Pons (tissue), 1 donor: Measurements from ENCODE around the gene IL10RA.

Source experiments
- DNase-seq: peaks from one replicate; pipeline ENCODE4 v3.0.0-alpha.2; 2016; ENCODE audit warnings: low spot score

IL10RA gene

DNA sequence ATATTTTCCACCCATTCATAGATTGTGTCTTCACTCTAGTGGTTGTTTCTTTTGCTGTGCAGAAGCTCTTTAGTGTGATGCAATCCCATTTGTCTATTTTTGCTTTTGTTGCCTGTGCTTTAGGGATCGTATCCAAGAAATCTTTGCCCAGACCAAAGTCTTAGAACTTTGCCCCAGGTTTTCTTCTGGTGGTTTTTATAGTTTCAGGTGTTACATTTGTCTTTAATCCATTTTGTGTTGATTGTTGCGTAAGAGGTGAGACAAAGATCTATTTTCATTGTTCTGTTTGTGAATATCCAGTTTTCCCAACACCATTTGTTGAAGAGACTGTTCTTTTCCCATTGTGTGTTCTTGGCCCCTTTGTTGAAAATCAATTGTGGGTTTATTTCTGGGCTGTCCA is 6.4 kb downstream of the IL10RA start:
- DNase-seq, result no peak

DNA sequence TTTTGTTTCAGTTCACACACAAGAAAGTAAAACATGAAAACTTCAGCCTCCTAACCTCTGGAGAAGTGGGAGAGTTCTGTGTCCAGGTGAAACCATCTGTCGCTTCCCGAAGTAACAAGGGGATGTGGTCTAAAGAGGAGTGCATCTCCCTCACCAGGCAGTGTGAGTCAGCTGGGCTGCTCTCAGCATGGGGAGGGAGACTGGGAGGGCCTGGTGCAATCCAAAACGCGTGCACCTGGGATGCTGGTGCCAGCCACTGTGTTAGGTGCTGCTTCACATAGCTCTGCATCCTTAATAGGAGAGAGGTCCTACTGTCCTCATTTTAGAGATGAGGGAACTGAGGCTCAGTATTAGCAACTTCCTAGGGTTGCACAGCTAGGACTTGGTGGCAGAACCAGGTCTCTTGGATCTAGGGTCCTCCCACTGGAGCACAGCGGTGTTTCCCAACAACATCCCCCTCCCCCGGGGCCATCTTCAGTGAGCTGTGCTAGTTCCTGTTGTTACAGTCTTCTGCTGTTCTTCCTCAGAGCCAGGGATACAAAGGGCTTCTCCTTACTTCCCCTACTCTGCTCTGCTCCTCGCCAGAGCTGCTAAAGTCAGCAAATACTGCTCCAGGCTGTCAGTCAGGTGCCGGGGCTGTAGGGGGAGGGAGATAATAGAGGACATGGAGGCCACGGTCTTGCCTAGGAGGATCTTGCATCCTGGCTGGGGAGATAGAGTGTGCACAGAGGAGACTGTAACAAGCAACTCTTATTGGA is 8.0 kb downstream of the IL10RA start:
- DNase-seq, result peak; percentile 65

DNA sequence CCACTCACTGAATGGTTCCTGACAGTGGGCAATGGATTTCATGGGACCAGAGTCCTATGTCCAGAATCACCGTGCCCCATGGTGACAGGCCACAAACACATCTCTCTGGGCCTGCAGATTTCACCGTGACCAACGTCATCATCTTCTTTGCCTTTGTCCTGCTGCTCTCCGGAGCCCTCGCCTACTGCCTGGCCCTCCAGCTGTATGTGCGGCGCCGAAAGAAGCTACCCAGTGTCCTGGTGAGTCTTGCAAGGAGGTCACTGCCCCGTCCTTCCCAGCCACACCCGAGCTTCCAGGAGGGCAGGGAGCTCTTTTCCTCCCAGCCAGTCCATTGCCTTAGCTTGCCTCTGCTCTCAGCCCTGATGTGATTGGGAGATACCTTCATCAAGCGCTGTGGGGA is 9.3 kb downstream of the IL10RA start:
- no peak for DNase-seq

DNA sequence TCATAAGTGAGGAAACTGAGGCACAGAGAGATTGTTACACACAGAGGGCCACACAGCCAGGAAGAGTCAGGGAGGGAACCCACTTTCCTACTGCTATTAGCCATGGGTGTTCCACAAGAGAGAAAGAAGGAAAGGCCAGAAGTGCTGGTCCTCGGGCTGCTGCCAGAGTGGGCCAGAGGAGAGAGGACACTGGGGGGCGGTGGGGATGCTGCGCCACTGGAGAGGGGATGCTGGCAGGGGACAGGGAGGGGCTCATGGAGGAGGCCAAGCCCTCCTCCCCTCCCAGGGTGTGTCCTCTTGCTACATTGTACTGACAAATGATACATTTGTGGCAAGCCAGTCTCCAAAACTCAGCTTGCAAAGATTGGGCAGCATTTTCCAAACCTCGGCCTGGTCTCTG is 9.9 kb downstream of the IL10RA start:
- no peak for DNase-seq

DNA sequence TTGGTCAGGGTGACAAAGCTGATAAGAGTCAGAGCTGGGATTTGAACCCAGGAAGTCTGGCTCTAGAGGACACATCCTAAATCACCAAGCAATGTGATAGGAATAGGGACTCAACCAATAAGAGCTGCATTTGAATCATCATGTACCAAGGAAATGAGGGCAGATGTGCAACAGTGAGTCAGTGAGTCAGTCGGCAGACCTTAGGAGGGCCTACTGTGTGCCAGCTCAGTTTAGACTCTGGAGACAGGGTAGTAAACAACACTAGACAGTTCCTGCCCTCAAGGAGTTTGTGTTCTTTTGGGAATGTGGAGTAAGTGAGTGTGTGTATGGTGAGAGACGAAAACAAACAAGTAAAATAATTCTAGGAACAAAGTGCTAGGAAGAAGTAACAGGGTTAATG is 11.2 kb downstream of the IL10RA start:
- no peak for DNase-seq

DNA sequence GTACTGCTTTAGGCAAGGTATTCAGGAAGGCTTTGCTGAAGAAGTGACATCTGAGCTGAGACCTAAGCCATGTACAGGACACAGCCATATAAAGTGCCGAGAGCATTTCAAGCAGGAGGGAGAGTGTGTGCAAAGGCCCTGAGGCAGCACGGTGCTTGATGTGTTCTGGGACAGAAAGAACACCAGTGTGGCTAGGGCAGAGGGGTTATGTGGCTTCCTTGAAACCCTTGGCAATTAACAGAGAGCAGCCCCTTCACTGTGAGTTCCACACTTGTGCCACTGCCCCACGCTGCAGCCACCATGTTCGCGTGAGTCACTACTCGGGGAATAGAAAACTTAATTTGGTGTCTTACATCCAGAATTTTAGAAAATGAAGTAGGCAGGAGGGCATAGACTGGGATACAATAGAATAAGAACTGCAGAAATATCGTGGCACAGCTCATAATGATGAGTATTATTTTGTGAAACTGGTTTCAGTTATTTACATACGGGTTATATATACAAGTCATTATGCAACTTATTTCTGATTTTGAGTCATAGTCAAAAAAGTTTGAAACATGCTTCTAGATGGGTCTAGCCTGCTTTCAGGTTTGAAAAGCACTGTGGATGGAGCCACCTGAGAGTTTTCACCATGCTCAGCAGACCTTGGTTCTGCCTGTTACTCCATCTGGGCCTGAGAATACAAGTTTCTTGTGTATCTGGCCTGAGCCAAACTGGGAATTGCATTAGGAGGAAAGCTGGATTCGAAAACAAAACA is 11.8 kb downstream of the IL10RA start:
- no peak for DNase-seq

DNA sequence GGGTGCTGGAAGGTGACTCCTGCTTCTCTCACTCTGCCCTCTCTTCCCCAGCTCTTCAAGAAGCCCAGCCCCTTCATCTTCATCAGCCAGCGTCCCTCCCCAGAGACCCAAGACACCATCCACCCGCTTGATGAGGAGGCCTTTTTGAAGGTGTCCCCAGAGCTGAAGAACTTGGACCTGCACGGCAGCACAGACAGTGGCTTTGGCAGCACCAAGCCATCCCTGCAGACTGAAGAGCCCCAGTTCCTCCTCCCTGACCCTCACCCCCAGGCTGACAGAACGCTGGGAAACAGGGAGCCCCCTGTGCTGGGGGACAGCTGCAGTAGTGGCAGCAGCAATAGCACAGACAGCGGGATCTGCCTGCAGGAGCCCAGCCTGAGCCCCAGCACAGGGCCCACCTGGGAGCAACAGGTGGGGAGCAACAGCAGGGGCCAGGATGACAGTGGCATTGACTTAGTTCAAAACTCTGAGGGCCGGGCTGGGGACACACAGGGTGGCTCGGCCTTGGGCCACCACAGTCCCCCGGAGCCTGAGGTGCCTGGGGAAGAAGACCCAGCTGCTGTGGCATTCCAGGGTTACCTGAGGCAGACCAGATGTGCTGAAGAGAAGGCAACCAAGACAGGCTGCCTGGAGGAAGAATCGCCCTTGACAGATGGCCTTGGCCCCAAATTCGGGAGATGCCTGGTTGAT is 12.6 kb downstream of the IL10RA start:
- no peak for DNase-seq

DNA sequence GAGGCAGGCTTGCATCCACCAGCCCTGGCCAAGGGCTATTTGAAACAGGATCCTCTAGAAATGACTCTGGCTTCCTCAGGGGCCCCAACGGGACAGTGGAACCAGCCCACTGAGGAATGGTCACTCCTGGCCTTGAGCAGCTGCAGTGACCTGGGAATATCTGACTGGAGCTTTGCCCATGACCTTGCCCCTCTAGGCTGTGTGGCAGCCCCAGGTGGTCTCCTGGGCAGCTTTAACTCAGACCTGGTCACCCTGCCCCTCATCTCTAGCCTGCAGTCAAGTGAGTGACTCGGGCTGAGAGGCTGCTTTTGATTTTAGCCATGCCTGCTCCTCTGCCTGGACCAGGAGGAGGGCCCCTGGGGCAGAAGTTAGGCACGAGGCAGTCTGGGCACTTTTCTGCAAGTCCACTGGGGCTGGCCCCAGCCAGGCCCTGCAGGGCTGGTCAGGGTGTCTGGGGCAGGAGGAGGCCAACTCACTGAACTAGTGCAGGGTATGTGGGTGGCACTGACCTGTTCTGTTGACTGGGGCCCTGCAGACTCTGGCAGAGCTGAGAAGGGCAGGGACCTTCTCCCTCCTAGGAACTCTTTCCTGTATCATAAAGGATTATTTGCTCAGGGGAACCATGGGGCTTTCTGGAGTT is 13.3 kb downstream of the IL10RA start:
- DNase-seq, result no peak

DNA sequence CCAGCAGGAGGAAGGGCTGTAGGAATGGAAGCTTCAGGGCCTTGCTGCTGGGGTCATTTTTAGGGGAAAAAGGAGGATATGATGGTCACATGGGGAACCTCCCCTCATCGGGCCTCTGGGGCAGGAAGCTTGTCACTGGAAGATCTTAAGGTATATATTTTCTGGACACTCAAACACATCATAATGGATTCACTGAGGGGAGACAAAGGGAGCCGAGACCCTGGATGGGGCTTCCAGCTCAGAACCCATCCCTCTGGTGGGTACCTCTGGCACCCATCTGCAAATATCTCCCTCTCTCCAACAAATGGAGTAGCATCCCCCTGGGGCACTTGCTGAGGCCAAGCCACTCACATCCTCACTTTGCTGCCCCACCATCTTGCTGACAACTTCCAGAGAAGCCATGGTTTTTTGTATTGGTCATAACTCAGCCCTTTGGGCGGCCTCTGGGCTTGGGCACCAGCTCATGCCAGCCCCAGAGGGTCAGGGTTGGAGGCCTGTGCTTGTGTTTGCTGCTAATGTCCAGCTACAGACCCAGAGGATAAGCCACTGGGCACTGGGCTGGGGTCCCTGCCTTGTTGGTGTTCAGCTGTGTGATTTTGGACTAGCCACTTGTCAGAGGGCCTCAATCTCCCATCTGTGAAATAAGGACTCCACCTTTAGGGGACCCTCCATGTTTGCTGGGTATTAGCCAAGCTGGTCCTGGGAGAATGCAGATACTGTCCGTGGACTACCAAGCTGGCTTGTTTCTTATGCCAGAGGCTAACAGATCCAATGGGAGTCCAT is 14.1 kb downstream of the IL10RA start:
- DNase-seq, result no peak

DNA sequence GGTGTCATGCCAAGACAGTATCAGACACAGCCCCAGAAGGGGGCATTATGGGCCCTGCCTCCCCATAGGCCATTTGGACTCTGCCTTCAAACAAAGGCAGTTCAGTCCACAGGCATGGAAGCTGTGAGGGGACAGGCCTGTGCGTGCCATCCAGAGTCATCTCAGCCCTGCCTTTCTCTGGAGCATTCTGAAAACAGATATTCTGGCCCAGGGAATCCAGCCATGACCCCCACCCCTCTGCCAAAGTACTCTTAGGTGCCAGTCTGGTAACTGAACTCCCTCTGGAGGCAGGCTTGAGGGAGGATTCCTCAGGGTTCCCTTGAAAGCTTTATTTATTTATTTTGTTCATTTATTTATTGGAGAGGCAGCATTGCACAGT is 14.6 kb downstream of the IL10RA start:
- DNase-seq, result no peak

DNA sequence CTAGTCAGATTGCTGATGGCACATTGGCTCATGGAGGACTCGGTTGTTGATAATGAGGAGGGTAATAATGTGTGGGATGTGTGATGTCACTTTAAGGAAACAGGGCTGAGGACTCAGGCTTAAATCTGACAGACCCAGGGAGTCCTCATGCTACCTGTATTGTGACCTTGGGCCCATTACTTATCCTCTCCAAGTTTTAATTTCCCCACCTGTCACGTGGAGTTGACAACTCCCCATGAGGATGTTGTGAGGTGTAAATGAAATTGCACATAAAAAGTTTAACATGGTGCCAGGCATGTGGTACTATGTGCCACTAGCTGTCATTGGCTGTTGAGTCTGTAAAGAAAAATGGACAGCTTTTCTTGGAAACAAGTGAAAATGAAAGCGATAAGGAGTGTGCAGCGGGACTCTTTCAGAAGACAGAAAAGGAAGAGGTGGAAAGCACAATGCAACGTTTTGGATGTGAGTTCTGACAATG is 15.3 kb downstream of the IL10RA start:
- no peak for DNase-seq

DNA sequence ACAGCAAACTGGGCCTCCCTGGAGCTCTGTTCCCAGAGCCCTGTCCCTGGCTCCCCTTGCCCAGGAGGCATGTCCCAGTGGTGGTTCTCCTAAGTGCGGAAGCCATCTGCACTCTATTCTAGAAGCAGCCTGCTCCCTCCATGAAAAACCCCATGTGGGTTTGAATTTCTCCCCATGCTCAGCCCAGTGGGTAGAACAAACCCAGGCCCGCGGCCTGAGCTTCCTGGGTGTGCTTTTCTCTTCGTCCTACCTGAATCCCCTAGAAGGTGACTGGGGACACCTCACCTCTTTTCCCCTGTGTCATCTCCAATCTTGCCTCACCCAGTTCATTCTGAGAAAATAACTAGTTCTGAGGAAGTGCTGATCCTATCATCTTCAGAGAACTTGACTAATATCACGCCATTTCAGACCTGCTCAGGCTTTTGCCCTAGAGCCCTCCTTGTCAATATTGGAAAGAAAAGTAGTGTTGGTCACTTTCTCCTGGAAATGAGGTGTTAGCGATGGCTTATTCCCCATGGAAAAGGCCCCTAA is 15.9 kb downstream of the IL10RA start:
- DNase-seq, result no peak

DNA sequence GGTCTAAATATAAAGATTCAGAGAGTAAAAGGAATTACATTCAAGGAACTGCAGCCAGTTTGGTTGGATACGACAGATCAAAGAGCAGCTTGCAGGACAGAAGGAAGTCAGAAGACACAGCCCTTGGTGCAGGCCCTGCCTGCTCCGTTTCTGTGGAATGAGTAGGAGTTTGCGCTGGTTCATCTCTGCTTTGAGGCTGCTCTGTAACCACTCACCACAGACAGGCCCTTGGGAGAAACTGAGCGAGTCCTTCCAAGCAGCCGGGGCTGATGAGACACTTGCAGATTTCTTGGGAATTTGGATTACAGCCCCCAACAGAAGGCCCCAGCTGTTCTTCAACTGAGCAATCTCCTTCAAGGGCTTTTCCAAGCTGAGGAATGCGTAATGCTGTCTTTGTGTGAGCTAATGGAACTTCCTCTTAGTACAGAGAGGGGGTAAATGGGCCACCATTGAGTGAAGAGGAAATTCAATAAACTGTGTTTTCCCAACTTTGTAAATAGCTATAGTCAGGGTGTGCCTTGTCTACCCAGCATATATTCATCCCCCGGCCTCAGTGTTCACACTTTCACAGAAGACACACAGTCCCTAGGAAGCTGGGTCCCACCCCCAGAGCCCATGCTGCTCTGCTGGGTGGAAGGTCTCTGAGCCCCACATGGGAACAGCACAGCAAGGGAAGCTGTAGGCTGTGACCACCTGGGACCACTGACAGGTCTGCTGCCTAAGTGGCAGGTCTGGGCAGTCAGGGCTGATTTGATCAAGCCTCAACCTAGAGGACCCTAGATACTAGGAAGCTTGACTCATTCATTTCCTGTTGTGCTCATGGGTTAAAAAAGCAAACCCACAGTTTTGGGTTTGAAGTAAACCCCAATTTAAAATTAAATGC is 16.6 kb downstream of the IL10RA start:
- DNase-seq, result no peak

DNA sequence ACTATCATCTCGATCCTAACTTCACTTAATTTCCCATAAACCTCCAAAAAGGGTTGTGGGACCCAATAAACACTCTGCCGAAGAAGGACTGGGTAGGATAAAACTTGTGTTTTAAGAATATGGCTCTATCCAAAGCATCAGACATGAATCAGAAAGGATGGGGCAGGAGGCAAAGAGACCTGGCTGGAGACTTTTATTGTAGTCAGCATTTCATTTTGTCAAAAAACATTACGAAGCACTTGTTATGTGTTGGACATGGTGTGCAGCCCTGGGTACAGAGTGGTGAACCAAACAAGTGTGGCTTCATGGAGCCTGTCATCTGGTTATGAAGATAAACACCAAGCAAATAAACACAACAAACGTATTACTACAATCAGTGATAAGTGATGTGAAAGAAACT is 17.3 kb downstream of the IL10RA start:
- DNase-seq, result no peak

DNA sequence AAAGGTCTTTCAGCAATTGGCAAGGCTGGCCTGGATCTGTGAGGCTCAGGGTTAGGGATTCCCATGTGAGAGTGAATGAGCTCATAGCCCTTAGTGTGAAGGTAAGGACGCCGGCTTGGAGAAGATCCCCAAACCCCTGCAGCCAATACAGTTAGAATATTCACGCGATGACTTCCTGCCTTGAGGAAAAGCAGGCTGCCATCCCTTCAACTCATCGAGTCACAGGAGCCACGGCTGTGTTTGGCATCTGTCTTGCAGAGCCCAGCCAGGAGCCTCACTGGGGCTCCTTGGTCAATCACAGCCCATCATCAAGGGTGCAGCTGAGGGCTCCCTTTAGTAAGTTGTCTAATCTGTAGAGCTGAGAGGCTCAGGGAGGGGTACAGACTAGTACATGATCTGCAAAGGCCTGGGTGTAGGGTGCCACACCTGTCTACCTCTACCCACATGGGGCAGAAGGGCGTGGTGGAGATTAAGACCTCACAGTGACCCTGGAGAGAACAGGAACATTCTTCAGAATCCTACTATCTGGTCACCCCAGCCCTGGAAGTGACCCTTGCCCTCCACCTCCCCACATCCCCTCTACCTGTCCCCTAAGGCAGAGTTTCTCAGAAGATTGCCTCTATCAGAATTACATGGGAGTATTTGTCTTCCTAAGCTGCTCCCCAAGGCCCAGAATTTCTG is 18.5 kb downstream of the IL10RA start:
- no peak for DNase-seq

DNA sequence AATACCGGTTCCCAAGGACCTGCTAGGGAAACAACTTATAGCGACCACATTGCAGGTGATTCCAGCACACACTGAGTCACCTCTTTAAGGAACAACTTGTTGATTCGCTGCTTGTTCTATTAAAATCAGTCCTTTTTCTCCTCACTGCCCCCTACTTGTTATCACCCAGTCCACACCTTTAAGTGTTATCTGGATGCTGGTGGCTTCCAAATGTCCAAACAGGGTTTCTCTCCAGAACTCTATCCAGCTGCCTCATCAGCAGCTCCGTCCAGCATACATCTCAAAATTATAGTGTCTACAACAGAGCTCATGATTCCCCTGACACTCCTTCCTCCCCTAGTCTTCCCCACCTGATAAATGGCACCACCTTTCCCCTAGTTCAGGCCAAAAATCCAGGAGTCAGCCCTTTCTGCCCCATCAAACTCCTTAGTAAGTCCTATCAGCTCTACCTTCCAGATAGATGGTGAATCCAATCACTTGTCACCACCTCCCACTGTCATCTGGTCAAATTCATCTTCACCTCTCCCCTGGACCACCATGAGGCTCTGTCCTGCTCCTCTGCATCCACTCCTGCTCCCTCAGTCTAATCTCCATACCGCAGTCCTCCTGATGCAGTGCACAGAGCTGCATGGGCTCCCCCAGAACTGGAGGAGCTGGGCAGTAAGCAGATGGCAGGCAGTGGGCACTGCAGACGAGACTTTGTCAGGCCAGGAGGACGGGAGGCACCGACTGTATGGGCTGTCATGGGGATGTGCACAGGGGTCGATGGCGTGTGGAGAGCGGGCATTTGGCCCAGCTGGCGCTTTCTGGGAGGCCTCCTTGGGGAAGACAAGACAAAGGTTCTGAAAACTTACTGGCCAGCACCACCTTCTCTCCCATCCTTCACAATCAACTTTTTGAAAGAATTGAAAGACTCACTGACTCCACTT is 19.3 kb downstream of the IL10RA start:
- no peak for DNase-seq

DNA sequence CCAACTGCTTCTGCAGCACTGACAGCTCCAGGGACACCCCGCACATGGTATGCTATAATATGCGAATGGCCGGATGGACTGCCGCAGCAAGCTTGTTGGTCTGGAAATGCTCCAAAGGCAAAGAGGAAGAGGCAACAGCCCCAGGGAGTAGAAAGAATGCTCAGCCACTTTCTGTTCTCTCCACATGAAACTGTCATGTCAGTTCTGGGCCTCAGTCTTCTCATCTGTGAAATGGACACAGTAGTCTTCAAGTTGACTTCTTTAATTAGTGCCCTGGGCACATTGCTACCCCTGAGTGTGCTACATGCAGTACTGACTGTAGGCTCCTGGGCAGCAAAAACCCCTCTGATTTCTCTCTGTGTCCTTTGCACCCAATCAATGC is 19.9 kb downstream of the IL10RA start:
- no peak for DNase-seq

DNA sequence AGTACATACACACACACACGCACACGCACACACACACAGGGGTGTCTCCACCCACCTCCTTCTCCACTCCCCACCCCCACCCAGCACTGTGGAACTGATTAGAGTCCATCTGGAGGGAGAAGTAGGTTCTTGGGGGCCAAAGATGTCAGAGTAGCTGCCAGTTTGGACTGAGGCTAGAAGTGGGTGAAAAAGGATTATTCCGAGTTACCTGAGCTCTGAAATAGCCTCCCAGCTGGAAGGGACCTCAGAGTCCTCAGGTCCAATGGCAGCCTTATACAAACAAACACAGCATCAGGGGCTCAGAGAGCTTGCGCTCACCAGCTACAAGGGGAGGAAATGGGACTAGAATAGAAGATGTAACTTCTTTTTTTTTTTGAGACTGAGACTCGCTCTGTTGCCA is 20.8 kb downstream of the IL10RA start:
- DNase-seq, result no peak
